DMS53 treated with DMSO at 0.1 percent for 48 hours (cell line): Measurements from ENCODE around the gene PPP6R1.

Source experiments
- DNase-seq: peaks from one replicate; lab custom pipeline; 2025; ENCODE audit not compliant: unreplicated experiment; lab: John Stamatoyannopoulos, UW

The PPP6R1 gene

DNA sequence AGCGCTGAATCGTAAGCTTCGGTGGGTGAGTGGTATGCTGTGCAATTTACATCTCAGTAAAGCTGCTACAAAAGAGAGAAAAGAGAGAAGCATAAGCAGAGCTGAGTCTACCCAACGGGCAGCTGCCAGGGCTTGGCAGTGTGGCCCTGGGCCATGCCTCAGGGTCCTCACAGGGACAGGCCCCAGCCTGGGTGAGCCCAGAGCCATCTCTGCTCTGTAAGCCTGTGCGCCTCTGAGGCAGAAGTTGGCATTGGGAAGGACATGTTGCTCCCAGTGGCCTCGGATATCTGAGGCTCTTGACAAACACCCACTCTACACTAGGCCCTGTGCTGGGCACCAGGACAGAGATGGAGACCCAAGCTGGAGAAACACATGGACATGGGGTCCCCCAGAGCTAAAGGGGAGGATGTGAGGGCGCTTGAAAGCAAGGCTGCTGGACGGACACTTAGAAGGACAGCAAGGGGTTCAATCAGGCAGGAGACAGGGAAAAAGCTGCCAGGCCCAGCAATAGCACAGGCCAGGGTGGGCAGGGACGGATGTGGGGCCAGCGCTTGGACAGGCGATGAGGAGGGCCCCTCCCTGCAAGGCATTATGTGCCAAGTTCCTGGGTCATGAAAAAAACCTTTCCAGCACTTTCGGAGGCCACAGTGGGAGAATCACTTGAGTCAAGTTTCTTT lies 14.7 kb downstream of the PPP6R1 start:
- DNase-seq = no peak

DNA sequence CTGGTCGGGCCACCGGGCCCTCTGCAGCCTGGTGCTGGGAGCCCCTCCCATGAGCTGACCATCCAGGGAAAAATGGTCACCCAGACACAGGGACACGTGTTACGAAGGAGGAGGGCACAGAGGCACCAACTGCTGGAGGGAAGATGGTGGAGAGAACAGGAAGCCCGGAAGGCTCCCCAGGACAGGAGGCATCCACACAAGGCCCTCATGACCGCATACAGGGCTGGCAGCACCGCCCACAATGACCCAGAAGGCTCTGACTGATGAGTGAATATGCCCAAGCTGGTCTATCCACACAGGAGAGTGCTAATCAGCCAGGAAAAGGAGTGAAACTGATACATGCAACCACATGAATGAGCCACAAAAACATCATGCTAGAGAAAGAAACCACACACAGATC lies 16.3 kb downstream of the PPP6R1 start:
- no peak for DNase-seq

DNA sequence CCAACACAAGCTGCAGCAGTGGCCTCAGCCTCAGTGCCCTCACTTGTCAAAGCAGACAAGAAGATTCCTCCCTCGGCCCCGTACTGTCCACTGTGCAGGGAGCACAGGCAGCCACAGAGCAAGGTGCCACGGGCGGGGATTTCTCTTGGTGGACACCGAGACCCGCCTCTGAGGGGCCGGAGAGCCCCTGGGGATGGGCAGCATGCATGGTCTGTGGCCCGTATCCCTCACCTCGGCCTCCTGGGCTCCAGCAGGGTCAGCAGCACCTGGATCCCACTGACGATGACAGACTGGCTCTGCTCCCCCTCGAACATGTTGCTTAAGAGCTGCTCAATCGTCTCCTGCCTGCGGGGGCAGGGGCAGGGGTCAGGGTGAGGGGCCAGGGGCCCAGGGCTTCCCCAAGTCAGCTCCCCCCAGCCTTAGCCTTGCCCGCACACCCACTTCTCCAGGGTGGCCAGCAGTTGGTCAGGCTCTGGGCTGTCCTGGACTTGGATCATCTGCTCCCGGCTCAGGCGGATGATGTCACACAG lies 16.8 kb downstream of the PPP6R1 start:
- no peak for DNase-seq

GRCh38 chr19:55241143-55241934 lies 17.5 kb downstream of the PPP6R1 start:
- DNase-seq = no peak

DNA sequence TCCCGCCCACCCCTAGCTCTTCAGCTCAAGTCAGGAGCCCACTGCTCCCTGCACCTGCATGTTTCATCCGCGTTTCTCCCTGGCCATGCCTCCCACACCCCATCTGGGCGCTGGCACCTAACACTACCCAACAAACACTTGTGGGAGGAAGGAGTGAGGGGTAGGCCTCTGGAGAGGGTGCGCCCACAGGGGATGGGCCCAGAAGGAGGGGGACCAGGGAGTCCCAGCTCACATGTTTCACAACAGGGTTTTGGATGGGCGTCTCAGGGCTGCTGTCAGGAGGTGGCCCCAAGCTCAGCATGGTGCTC lies 18.1 kb downstream of the PPP6R1 start:
- DNase-seq = no peak

DNA sequence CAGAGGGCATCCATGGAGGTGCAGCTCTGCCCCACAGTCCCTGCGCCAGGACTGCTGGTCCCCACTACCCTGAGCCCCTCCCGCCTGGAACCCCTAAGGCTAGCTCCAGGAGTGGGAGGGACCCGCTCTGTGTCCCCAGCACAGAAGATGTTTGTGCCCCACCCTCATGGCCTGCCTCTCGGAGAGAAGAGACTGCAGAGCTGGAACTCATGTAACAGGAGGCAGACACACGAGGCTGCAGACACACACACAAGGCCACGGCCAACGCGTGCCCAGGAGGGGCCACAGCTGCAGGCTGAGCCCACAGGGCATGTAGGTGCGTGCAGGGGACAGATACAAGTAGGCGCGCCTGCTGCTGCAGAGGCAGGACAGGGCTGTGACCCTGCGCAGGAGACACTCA lies 19.8 kb downstream of the PPP6R1 start:
- no peak for DNase-seq

- no peak for DNase-seq
Measured at GRCh38 chr19:55238030-55238429, 20.8 kb downstream of the PPP6R1 start.

DNA sequence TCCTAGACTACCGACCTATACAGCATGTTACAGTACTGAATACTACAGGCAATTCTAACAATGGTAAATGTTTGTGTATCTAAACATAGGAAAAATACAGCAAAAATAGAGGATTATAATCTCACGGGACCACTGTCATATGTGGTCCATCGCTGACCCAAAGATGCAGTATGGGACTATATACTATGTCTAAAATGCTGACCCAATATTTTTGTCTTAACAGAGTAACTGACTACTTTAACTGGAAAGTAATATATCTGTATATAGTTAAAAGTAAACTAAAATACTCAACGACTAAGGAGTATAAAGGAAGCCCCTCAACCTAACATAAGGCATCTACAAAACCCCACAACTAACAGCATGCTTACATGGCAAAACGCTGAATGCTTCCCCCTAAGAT lies 25.8 kb downstream of the PPP6R1 start:
- DNase-seq = no peak

GRCh38 chr19:55232286-55232602 lies 26.6 kb downstream of the PPP6R1 start:
- DNase-seq = no peak

DNA sequence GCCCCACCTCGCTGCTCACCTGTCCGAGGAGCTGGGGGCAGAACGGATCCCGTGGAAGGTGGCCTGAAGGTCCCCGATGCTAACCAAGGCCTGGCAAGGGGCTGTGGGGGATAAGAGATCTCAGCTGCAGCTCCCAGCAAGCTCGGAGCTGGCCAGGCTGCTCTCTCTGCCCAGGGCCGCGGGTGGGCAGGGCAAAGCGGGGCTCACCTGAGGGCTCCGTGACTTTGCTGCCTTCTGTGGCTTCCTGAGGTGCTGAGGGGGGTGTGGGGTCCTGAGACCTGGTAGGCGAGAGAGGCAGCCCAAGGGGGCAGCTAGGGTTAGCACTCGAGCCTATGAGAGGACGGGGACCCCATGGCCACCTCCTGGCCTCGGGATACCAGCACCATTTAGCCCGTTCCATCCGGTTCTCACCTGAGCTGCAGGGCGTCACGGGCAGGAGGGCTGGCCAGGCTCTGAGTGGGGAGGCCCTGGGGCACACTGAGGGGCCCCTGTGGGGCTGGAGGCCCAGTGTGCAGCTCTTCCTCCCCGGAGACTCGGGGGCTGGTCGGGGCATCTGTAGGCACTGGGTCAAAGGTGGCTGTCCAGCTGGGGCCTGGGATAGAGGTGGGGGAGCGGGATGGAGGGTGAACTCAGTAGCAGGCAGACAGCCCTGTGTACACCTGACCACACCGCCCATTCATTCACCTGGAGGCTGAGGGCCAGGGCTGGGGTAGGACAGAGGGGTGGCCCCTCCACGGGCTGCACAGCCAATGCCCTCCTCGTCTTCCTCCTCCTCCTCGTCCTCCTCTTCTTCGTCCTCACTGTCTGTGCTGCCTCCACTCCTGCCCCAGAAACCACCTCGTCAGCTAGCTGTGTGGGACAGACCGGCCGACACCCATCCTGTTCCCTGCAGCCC lies 27.2 kb downstream of the PPP6R1 start:
- no peak for DNase-seq

DNA sequence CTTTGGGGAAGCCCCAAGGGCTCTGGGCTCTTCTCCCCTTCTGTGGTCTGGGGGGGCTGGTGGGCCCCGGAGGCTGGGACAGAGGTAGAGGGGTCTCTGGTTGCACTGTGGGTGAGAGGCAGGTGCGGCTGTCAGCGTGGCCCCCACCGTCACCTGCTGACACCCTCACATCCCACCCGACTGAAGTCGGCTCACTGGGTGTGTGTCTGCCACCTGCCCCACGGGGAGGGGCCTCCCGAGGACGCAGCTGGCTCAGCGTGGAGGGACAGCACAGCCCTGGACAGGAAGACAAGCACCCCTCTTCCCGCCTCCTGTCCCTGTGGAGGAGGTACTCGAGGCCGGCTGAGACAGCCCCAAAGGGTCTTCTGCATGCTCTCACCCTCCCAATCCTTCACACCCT lies 28.0 kb downstream of the PPP6R1 start:
- no peak for DNase-seq

DNA sequence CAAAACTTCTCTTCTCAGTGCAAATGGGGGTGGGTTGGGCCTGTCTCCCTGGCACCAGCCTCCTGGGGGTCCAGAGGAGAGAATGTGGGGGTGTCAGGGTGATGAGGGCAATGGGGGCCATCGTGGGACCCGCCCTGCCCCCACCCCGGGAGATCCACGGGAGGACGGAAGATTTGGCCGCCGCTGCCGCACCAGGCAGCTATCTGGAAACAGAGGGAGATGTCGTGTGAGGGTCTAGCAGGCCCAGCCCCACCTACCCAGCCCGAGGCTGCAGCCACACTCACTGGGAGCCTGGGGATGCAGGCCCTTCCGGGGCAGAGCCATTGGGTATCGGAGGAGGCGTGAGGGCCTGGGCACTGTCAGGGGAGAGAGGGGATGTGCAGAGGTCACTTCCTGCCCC lies 28.5 kb downstream of the PPP6R1 start:
- DNase-seq = no peak

DNA sequence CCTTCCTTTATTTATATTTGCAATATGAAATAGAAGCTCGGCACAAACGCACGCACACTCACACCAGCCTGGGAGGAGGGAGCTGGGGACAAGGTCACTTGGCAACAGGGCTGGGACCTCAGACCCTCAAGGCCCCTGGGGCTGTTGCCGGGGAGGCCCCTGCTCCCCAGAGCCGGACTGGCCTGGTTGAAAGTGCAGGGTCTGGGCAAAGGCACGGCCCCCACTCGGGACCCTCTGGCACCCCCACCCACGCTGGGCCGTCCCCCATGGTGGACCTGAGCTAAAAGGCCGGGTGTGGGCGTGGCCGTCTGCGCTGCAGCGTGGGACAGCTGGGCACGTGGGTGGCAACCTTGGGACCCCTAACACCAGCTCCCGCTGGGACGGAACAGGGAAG lies 29.0 kb downstream of the PPP6R1 start:
- DNase-seq = no peak

GRCh38 chr19:55229145-55229788 lies 29.6 kb downstream of the PPP6R1 start:
- DNase-seq = no peak

DNA sequence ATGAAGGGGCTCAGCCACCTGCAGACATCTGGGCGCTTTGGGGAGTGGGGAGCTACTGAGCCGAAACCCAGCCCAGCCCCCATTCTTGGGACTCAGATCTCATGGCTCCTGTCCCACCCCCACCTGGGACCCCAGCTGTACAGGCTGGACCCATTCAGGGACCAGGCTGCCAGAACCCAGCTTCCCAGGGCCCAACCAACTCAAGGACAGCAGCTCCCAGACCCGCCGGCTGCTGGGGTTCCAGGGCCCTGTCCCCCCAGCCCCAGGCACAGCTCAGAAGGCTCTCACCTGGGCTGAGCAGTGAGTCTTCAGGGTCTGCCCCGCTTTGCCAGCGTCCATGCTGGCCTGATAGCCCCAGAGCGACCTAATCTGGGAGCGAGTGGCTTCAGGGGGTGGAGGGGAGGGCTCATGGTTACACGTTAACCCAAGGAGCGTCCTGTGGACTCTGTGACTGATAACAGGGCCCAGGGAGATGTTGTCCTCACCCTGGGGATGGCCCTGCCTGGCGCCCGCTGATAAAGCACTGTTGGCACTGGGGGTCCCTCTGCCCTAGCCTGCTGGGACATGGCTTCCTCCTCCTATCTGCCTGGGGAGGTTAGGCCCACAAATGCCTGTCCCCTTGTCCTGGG lies 30.3 kb downstream of the PPP6R1 start, which contains the start of gene TMEM86B:
Gene TMEM86B, minus strand, starts transcription at position 361 of the 629 bp plus-strand sequence. Its CDS starts 22 bp downstream, at position 339.
- DNase-seq = no peak

DNA sequence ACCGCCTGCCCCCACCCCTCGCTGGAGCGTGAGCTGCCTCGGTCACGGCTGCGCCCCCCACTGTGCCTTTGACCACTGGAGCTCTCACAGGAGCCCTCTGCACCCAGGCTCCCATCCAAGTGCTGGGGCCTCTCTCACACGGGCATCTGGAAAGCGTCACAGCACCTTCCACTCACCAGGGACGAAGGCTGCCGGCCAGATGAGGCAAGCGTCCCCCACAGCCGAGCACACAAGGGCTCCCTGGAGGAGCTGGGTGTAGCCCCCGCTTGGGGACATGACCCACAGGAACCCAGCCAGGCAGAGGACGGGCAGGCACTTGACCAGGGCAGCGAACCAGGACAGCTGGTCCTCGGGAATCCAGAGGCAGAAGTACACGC lies 30.8 kb downstream of the PPP6R1 start:
- DNase-seq = no peak

GRCh38 chr19:55227241-55228014 lies 31.4 kb downstream of the PPP6R1 start:
- DNase-seq = no peak

DNA sequence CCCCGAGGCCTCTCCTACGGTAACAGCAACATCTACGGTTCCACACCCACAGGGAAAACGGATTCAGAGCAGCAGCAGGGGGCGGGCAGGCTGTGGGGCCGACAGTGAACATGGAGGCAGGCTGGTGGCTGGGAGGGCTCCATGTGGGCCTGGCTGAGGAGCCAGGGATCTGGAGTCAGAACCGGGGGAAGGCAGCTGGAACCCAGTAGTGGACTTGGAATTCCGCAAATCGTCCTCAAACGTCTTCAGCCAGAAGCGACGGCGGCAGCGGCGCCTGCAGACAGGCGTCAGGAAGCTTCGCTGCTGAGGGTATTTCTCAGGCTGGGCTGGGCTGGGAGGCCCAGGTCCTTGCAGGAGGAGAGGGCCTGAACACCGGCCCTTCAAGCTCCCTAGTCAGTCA lies 32.0 kb downstream of the PPP6R1 start:
- DNase-seq = no peak

GRCh38 chr19:55226273-55226672 lies 32.5 kb downstream of the PPP6R1 start:
- no peak for DNase-seq

- no peak for DNase-seq
Measured at GRCh38 chr19:55225415-55225958, 33.3 kb downstream of the PPP6R1 start.
